Fibroblast of pulmonary artery (primary cell): ENCODE data around the gene COQ10B.

Source experiments
- DNase-seq: peaks from one replicate; pipeline ENCODE4 v3.0.0-alpha.2; 2010; ENCODE audit warnings: low read depth
- H3K4me3 ChIP-seq: replicated peaks from 2 replicates; pipeline ENCODE4 v1.5.1; 2011; ENCODE audit warnings: low read depth, mild to moderate bottlenecking, control low read depth, low read length, moderate library complexity
- CTCF ChIP-seq: IDR thresholded peaks from 2 replicates; pipeline ENCODE4 v1.5.1; 2011; ENCODE audit warnings: mild to moderate bottlenecking, control low read depth, low read length, inconsistent platforms; ENCODE audit errors: missing control alignments

Gene COQ10B

GRCh38 chr2:197515315-197515738 lies 62.0 kb downstream of the COQ10B start:
- no peak for TF ChIP-seq CTCF
- DNase-seq, result peak; percentile 46

GRCh38 chr2:197515739-197516392 lies 62.5 kb downstream of the COQ10B start, which contains the start of gene MOB4:
Gene MOB4, plus strand, starts transcription at chr2:197516066. Its CDS starts 21 bp downstream, at chr2:197516087.
- peak within 1 kb of the TSS; percentile 91 for H3K4me3 ChIP-seq
- TF ChIP-seq CTCF, result no peak
- DNase-seq, result peak; percentile 95

More at GRCh38 chr2:197515315-197515738, 62.0 kb downstream of the COQ10B start:
- peak overlapping the region; percentile 91 for H3K4me3 ChIP-seq

GRCh38 chr2:197516393-197516761 lies 63.0 kb downstream of the COQ10B start:
- no peak for TF ChIP-seq CTCF
- H3K4me3 ChIP-seq, result peak overlapping the region; percentile 91
- peak; percentile 27 for DNase-seq

GRCh38 chr2:197517150-197517549 lies 63.8 kb downstream of the COQ10B start:
- no peak for TF ChIP-seq CTCF
- DNase-seq, result no peak
- peak overlapping the region; percentile 91 for H3K4me3 ChIP-seq
